GM21360 (cell line): ENCODE data around the gene RIBC2.

ENCODE experiments used
- ATAC-seq: cut with Tn5 transposase; IDR thresholded peaks from one replicate; pipeline ENCODE4 v1.9.1; 2021; ENCODE audit warnings: mild to moderate bottlenecking, moderate library complexity; ENCODE audit not compliant: unreplicated experiment

The RIBC2 gene

DNA sequence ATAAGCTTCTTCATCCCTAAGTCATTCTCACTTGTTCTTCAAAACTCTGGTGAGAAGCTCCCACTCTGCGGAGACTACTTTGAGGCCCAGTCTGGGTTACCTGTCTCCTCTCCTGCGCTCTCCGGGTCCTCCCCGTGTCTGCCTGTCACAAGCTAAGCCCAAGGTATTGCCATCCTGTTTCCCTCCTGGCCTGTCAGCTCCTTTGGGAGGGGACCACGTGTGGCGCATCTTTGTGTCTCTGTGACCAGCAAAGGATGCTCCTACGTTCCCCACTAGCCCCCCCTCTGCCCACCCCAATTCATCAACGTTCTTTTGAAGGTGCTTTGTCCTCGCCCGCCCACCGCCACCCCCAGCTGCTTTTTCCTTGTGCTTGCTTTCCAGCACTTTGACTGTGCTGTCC, 57.4 kb downstream of the RIBC2 start:
- no peak for ATAC-seq

DNA sequence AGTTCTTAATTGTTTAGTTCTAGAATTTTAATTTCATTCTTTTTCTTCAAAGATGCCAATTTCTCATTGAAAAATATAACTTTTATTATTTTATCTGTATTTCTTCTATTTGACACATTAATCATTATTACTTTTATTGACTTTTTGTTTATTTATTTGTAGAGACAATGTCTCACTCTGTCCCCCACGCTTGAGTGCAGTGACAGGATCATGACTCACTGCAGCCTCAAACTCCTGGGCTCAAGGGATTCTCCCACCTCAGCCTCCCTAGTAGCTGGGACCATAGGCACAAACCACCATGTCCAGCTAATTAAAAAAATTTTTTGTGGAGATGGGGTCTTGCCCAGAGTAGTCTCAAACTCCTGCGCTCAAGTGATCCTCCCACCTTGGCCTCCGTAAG, 58.9 kb downstream of the RIBC2 start:
- no peak for ATAC-seq

DNA sequence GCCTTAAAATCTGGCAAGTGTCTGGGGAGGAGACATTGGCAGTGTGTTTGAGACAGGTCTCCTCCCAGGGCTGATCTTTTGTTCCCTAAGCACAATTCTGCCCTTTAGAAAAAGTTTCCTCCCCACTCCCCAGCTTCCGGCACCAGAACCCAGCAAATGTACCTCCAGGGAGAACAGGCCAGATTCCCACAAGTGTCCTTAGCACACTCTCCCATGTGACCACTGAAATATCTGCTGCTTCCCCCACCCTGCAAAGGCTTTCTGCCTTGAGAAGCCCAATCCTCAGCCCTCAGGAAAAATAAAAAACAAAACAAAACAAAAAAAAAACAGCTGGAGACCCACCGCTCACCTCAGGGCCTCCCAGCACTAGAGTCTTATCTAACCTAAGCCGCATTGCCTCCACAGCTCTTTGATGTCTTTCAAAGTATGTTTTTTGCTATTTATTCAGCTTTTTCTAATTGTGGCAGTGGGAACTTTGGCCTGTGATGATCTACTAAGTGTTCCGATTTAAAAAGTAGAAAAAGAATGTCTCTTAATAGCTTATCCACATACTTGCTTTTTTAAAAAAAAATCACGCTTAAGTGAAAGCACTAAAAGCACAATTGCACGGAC, 60.2 kb downstream of the RIBC2 start:
- no peak for ATAC-seq

DNA sequence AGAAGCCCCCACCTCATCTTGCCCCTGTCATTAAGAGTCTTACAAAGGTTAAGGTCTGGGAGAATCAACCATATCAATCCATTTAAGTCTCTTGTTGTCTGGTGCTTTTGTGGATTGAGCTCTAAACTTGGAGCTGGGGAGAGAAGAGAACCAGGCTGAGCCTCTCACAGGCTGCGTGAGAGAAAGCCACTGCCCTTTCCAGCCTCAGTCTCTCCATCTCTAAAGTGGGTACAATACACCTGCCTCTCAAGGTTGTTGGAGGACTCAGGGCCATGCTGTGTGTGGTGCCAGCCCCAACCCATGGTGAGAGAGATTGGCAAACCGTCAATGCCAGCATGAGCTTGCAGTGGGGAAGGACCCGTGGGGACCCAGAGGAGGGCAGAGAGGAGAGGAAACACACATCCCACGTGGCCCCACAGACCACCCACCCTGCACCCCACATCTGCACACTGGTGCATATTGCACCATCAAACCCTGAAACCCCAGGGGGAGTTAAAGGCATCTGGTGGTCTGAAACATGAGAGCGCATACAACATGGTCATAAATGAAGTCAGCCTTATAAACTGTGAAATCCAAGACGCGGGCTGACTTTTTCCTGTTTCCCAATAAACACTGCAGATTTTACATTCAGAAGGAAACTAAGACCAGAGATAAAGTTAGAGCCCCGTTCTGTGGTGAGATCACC, 61.7 kb downstream of the RIBC2 start:
- ATAC-seq, result no peak

DNA sequence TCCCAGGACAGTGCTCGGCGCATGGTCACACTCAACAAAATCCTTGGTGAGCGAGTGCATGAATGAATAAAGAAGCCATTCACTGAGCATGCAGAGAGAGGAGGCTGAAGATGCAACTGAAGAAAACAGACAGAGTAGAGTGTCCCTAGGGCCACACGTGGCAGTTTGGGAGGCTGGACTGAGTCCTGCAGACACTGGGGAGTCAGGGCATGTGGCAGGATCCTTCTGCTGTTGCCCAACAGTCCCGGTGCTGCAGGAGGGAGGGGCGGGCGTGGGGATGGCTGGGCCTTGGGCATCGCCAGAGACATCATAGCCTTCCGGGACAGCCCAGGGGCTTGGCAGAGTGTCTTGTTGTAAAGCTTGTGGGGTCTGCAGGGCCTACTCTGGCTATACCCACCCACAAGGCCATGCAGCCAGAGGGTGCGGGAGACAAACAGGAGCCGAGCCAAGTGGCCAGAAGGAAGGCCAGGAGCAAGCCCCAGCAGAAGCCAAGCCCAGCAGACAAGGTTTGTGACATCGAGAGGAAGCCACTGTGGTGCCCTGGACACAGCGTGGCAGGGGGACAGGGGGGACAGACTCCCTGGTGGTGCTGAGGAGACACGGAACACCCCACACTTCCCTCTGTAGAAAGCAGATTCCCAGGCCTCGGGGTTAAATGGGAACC, 62.5 kb downstream of the RIBC2 start:
- no peak for ATAC-seq

DNA sequence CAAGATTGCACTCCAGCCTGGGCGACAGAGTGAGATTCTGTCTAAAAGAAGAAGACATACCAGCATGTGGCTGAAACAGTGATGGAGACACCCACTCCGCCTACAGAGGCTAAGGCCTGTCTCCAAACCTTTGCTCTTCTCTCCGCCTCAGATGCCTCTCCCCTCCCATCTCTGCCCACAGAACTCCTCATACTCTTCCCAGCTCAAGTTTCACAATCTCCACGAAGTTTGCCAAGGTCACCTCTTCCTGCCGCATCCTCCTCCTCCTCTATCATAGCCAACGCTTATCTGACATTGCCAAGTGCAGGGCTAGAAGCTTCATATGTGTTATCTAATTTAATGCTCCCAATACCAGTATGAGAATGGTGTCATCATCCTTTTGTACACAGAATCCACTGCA, 63.3 kb downstream of the RIBC2 start:
- ATAC-seq, result no peak

DNA sequence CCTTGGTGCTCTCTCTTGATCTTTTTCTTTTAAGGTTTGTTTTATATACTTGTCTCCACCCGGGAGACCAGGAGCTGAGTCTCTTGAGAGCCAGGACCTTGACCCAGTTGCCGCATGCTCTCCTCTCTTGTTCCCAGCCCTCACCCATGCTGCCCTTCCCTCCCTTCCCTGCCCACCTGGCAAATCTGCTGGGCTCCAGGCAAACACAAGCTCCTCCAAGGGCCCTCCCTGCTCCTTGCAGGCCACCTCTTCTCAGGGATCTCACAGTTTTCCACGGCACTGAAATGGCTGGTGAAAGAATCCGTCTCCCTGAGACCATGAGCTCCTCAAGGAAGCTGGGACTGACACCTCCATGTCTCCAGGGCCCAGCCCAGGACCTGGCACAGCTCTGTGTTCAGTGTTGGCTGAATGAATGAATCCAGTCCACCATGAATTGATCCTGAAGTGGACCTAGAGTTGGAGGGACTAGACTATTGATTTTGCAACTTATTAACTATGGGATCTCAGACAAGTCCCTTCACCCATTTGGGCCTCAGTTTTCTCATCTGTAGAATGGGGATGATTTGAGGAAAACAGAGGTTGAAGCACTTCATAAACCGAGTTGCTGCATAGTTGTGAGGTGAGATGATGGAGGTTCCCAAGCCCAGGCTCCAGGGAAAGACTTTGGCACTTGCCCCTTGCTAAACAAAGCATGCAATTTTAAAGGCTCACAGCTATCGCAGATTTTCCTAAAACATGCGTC, 64.0 kb downstream of the RIBC2 start:
- no peak for ATAC-seq

DNA sequence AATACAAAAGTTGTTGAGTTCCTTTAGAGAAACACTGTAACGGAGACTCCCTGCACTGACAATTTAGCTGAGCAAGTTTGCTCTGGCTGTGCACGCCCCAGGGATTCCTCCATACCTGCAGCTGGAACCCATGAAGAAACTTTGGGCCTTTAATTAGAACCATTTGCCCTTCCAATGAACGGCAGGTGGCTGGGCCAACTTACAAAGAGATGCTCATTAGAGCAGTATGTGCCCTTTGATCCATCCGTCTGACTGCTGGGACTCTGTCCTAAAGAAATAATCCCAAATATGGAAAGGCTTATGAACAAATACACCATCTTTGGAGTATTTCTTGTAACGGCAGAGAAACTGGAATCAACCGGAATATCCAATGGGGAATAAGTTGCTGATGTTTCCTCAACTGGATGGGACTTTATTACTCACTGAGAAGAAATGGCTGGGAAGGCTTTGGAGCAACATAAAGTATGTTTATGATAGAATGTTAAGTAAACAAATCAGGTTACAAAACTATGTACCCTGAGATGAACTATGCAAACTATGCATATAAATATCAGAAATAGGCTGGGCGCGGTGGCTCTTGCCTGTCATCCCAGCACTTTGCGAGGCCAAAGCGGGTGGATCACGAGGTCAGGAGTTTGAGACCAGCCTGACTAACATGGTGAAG, 64.7 kb downstream of the RIBC2 start:
- no peak for ATAC-seq

DNA sequence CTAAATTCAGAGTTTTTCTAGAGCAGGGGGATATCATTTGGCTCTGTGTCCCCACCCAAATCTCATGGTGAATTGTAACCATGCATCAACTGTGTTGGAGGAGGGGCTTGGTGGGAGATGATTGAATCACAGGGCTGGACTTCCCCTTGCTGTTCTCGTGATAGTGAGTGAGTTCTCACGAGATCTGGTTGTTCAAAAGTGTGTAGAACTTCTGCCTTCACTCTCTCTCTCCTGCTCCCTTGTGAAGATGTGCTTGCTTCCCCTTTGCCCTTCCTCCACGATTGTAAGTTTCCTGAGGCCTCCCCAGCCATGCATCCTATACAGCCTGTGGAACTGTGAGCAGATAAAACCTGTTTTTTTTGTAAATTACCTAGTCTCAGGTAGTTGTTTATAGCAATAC, 67.2 kb downstream of the RIBC2 start:
- ATAC-seq, result no peak

DNA sequence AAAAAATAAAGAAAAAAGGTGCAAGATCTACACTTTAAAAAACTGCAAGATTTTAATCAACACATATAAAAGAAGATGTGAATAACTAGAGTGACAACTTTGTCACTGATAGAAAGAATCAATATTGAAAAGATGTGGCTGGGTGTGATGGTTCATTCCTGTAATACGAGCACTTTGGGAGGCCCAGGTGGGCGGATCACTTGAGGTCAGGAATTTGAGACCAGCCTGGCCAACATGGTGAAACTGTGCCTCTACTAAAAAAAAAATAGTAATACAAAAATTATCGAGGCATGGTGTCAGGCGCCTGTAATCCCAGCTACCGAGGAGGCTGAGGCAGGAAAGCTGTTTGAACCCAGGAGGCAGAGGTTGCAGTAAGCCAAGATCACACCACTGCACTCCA, 68.2 kb downstream of the RIBC2 start:
- ATAC-seq, result no peak
